DOHH2 (cell line): ENCODE results near the gene PRR14.

Experiments
- EZH2phosphoT487 ChIP-seq: fragments of 200-600 bp; sonication (generic); IDR thresholded peaks from 2 replicates; pipeline ENCODE4 v1.6.1; 2017; ENCODE audit warnings: borderline replicate concordance, mild to moderate bottlenecking, antibody characterized with exemption, low read length, moderate library complexity, mixed read lengths
- TF ChIP-seq, protein P1 (sequence below): fragments of 200-600 bp; sonication (generic); IDR thresholded peaks from one replicate; pipeline ENCODE4 v1.5.1; 2014; ENCODE audit warnings: antibody characterized with exemption, mild to moderate bottlenecking, low read depth, low read length; ENCODE audit not compliant: poor library complexity, severe bottlenecking

DNA sequence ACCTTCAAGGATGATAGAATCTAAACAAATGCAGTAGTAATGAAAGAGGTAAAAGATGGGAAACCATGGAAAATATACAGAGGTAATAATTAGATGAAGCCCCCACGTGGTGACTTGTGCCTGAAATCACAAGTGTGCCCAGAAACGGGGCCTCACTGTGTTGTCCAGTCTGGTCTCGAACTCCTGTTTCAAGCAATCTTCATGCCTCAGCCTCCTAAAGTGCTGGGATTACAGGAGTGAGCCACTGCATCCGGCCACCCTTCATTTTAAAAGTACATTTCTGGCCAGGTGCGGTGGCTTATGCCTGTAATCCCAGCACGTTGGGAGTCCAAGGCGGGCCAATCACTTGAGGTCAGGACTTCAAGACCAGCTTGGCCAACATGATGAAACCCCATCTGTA is 14.2 kb upstream of the PRR14 start:
- TF ChIP-seq, protein P1, sequence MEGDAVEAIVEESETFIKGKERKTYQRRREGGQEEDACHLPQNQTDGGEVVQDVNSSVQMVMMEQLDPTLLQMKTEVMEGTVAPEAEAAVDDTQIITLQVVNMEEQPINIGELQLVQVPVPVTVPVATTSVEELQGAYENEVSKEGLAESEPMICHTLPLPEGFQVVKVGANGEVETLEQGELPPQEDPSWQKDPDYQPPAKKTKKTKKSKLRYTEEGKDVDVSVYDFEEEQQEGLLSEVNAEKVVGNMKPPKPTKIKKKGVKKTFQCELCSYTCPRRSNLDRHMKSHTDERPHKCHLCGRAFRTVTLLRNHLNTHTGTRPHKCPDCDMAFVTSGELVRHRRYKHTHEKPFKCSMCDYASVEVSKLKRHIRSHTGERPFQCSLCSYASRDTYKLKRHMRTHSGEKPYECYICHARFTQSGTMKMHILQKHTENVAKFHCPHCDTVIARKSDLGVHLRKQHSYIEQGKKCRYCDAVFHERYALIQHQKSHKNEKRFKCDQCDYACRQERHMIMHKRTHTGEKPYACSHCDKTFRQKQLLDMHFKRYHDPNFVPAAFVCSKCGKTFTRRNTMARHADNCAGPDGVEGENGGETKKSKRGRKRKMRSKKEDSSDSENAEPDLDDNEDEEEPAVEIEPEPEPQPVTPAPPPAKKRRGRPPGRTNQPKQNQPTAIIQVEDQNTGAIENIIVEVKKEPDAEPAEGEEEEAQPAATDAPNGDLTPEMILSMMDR = no peak
- no peak for TF ChIP-seq EZH2phosphoT487
